Mesothelial cell of epicardium (in vitro differentiated cells): Measurements from ENCODE around the gene PITPNM3. TPM values are rescaled to one million over a fixed set of nuclear protein-coding genes. Genes with fewer than 3 reads are reported as not detected.

Source experiments
- DNase-seq, 2 experiments: peaks; one replicate each; pipeline ENCODE4 v3.0.0; 2021; ENCODE audit warnings: low spot score in 2 of 2; ENCODE audit not compliant: unreplicated experiment in 2 of 2
- H3K27ac Mint-ChIP-seq: 2 replicates; pipeline ENCODE4 v1.8.0; 2021; ENCODE audit warnings: mixed read lengths
- H3K27me3 Mint-ChIP-seq: 2 replicates; pipeline ENCODE4 v1.8.0; 2021; ENCODE audit warnings: low read depth, mixed read lengths
- H3K36me3 Mint-ChIP-seq: 2 replicates; pipeline ENCODE4 v1.8.0; 2021; ENCODE audit warnings: mixed read lengths
- H3K4me1 Mint-ChIP-seq: 2 replicates; pipeline ENCODE4 v1.8.0; 2021; ENCODE audit warnings: mixed read lengths
- H3K4me3 Mint-ChIP-seq: 2 replicates; pipeline ENCODE4 v1.8.0; 2021; ENCODE audit warnings: mild to moderate bottlenecking, moderate library complexity, mixed read lengths
- H3K9me3 Mint-ChIP-seq: 2 replicates; pipeline ENCODE4 v1.8.0; 2021; ENCODE audit warnings: mixed read lengths
- total RNA-seq: library from RNA; stranded (reverse); gene quantifications from 3 replicates; pipeline ENCODE4 v1.2.1, GENCODE V29; 2021
- TF ChIP-seq, protein P1 (sequence below): fragments of 200-600 bp; sonication (generic); IDR thresholded peaks from one replicate; pipeline ENCODE4 v1.5.0; 2021; ENCODE audit warnings: antibody characterized with exemption; ENCODE audit not compliant: unreplicated experiment

PITPNM3 gene
- total RNA-seq, 1 donor from 2014 or later, result 2.3 TPM

DNA sequence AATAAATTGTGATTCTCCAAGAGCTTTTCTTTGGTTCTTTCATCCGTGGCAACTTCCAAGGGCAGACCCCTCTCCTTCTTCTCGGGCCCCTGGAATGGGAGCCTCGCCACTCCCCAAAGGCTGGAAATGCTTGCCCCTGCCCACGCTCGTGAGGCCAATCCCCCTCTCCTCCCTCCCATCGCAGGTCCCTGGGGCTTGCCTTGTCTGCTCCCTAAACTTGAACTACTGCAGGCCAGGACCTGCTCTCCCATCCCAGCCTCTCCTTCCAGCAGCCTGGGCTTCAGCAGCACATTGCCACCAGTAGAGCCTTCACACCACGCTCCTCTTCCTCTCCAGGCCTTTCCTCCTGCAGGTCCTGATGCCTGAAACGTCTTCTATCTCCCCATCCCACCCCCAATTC is 11.1 kb downstream of the PITPNM3 start:
- Mint-ChIP-seq H3K9me3 (no peaks in the 10 kb centered on the region), H3K27me3 (peaks cover 20% of the 10 kb centered on the region), H3K36me3 (no peaks in the 10 kb centered on the region), H3K4me3 (no peak overlapping the region), H3K27ac (no peak overlapping the region), H3K4me1 (no peaks in the 10 kb centered on the region)
- TF ChIP-seq, protein P1, sequence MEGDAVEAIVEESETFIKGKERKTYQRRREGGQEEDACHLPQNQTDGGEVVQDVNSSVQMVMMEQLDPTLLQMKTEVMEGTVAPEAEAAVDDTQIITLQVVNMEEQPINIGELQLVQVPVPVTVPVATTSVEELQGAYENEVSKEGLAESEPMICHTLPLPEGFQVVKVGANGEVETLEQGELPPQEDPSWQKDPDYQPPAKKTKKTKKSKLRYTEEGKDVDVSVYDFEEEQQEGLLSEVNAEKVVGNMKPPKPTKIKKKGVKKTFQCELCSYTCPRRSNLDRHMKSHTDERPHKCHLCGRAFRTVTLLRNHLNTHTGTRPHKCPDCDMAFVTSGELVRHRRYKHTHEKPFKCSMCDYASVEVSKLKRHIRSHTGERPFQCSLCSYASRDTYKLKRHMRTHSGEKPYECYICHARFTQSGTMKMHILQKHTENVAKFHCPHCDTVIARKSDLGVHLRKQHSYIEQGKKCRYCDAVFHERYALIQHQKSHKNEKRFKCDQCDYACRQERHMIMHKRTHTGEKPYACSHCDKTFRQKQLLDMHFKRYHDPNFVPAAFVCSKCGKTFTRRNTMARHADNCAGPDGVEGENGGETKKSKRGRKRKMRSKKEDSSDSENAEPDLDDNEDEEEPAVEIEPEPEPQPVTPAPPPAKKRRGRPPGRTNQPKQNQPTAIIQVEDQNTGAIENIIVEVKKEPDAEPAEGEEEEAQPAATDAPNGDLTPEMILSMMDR, result no peak
- DNase-seq, result no peak

DNA sequence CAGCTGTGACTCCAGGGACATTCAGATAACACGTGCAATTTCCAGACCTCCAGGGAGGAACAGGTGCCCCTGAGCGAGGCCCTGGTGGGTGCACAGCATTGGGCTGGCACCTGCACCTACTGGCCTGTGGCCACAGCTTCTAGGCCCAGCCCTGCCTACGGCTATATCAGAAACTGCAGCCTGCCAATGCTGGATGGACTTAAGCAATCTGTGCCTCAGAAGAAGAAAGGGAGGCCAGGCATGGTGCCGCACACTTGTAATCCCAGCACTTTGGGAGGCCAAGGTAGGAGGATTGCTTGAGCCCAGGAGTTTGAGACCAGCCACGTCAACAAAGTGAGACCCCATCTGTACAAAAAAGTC is 12.4 kb downstream of the PITPNM3 start:
- Mint-ChIP-seq H3K27me3 (peaks cover 22% of the 10 kb centered on the region), H3K4me3 (no peak overlapping the region), H3K4me1 (no peaks in the 10 kb centered on the region), H3K36me3 (no peaks in the 10 kb centered on the region), H3K27ac (no peak overlapping the region), H3K9me3 (peaks cover 7% of the 10 kb centered on the region)
- TF ChIP-seq, protein P1, result no peak
- DNase-seq, result no peak

DNA sequence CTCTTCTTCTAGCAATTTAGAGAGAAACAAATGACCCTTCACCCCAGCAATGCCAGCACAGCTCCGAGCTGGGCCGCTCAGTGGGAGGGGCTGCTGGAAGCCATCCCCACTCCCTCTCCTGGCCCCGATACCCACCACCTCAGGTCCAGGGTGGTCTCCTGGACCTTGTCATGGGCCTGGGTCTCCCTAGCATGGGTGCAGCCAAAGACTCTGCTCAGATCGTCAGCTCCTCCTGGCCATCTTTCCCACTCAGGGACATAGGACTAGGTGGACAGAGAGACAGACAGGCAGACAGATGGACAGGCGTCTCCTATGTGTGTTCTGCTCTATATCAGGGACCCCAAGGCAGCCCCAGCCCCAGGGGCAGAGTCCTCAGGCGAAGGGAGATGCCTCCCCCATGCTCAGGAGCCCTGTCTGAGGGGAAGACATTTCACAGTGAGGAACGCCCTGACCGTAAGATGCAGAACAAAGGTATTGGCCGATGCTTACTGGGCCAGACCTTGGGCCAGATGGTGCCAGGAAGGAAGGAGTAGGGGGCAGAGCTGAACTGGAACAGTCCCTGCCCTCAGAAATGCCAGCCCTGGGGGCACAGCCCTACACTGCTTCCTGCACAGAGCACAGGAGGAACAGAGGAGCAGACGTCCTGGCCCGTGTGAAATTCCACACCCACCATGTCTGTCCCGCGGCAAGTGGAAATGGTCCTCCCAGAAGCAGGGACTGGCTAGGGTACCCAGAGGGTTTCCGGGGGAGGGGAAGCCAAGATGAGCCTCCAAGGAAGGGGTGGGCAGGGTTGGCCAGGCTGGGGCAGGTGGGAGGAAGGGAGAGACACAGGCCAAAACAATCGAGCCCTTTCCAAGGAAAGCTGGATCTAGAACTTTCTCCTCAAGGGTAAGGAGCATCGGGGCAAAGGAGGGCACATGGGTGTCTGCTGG is 13.0 kb downstream of the PITPNM3 start:
- Mint-ChIP-seq H3K27ac (no peak overlapping the region), H3K4me1 (no peaks in the 10 kb centered on the region), H3K4me3 (no peak overlapping the region), H3K36me3 (no peaks in the 10 kb centered on the region), H3K27me3 (peaks cover 17% of the 10 kb centered on the region), H3K9me3 (peaks cover 7% of the 10 kb centered on the region)
- TF ChIP-seq, protein P1, result no peak
- DNase-seq, result no peak

DNA sequence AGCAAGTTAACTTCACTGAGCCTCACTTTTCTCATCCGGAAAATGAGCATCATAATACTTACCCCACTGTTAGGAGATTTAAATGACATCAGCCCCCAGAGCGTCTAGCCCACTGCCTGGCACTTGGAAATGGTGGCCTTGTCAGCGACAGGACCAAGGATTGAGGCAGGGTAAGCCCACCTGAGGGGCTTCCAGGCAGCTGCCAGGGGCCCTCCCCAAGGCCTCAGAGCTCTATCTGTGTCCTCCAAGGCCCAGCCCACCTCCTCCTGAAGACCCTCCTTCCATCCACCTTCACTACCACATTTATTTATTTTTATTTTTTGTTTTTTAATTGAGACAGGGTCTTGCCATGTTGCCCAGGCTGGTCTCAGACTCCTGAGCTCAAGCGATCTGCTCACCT is 13.8 kb downstream of the PITPNM3 start:
- TF ChIP-seq, protein P1, result no peak
- Mint-ChIP-seq H3K36me3 (no peaks in the 10 kb centered on the region), H3K9me3 (peaks cover 7% of the 10 kb centered on the region), H3K27me3 (peaks cover 17% of the 10 kb centered on the region), H3K4me3 (no peak overlapping the region), H3K27ac (no peak overlapping the region), H3K4me1 (no peaks in the 10 kb centered on the region)
- no peak for DNase-seq

DNA sequence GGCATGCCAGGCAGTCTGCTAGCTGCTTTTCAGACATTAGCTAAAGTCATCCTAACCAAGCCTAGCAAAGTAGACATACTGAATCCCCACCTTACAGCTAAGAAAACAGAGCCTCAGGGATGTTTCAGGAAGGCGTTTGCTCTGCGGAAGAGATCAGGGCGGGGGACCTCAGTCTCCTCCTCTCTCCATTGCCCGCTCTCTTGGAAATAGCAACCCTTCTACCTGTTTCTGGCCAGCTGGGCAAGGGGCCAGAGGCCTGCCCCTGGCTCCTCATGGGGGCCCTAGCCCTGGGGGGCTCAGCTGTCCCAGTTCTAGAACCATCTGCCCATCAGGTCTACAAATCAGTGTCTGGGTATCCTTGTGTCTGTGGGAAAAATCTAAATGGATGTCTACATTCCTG is 14.5 kb downstream of the PITPNM3 start:
- Mint-ChIP-seq H3K4me3 (no peak overlapping the region), H3K27me3 (peaks cover 16% of the 10 kb centered on the region), H3K4me1 (no peaks in the 10 kb centered on the region), H3K27ac (no peak overlapping the region), H3K36me3 (no peaks in the 10 kb centered on the region), H3K9me3 (peaks cover 7% of the 10 kb centered on the region)
- DNase-seq, result no peak
- TF ChIP-seq, protein P1, result no peak
